ENCODE results near the gene GATD1. TPM values are rescaled to one million over a fixed set of nuclear protein-coding genes. Genes with fewer than 3 reads are reported as not detected.

The GATD1 gene
- total and polyA plus RNA-seq, 2 donors (not counting 1 experiment from before 2014, with no cell fraction given): 14.7 to 20.3 TPM

Other genes starting within 250 kb of the GATD1 start
- 46.7 and 58.5 TPM in 2 replicates for gene HRAS, start 241.9 kb downstream of the GATD1 start, total RNA-seq
- gene HRAS, start 241.9 kb downstream of the GATD1 start, polyA plus RNA-seq: 51.7 and 69.3 TPM in 2 replicates
- 0.77 and 1.3 TPM in 2 replicates for gene LRRC56, start 240.0 kb downstream of the GATD1 start, total RNA-seq
- gene LRRC56, start 240.0 kb downstream of the GATD1 start, polyA plus RNA-seq: 0.26 and 0.28 TPM in 2 replicates
- gene LMNTD2, start 216.7 kb downstream of the GATD1 start, total RNA-seq: 0.17 and 0.26 TPM in 2 replicates
- gene LMNTD2, start 216.7 kb downstream of the GATD1 start, polyA plus RNA-seq: 0.05 and 0.08 TPM in 2 replicates
- 1.5 and 2.8 TPM in 2 replicates for gene RASSF7, start 216.5 kb downstream of the GATD1 start, total RNA-seq
- 1.4 and 1.6 TPM in 2 replicates for gene RASSF7, start 216.5 kb downstream of the GATD1 start, polyA plus RNA-seq
- gene PHRF1, start 201.0 kb downstream of the GATD1 start, total RNA-seq: 16.8 and 18.7 TPM in 2 replicates
- gene PHRF1, start 201.0 kb downstream of the GATD1 start, polyA plus RNA-seq: 5.9 and 9.7 TPM in 2 replicates
- 9.1 and 11.3 TPM in 2 replicates for gene IRF7, start 161.5 kb downstream of the GATD1 start, total RNA-seq
- gene IRF7, start 161.5 kb downstream of the GATD1 start, polyA plus RNA-seq: 1.3 and 1.6 TPM in 2 replicates
- not detected in 2 replicates for gene CDHR5, start 152.5 kb downstream of the GATD1 start, total RNA-seq
- not detected in 2 replicates for gene CDHR5, start 152.5 kb downstream of the GATD1 start, polyA plus RNA-seq
- not detected in 2 replicates for gene SCT, start 150.3 kb downstream of the GATD1 start, total RNA-seq
- not detected in 2 replicates for gene SCT, start 150.3 kb downstream of the GATD1 start, polyA plus RNA-seq
- gene DRD4, start 140.2 kb downstream of the GATD1 start, total RNA-seq: 0.17 TPM in 1 of 2 replicates, not detected in the other
- not detected in 2 replicates for gene DRD4, start 140.2 kb downstream of the GATD1 start, polyA plus RNA-seq
- gene DEAF1, start 82.3 kb downstream of the GATD1 start, total RNA-seq: 28.2 and 38.3 TPM in 2 replicates
- gene DEAF1, start 82.3 kb downstream of the GATD1 start, polyA plus RNA-seq: 9.7 and 14.4 TPM in 2 replicates
- 7.4 and 10.6 TPM in 2 replicates for gene TMEM80, start 81.7 kb downstream of the GATD1 start, total RNA-seq
- gene TMEM80, start 81.7 kb downstream of the GATD1 start, polyA plus RNA-seq: 8.0 and 15.3 TPM in 2 replicates
- 24.1 and 54.2 TPM in 2 replicates for gene EPS8L2, start 71.3 kb downstream of the GATD1 start, total RNA-seq
- 17.0 and 18.4 TPM in 2 replicates for gene EPS8L2, start 71.3 kb downstream of the GATD1 start, polyA plus RNA-seq
- gene TALDO1, start 30.0 kb downstream of the GATD1 start, total RNA-seq: 99.4 and 150 TPM in 2 replicates
- 136 and 189 TPM in 2 replicates for gene TALDO1, start 30.0 kb downstream of the GATD1 start, polyA plus RNA-seq
- 0.26 and 1.3 TPM in 2 replicates for gene CEND1, start 12.6 kb upstream of the GATD1 start, total RNA-seq
- gene CEND1, start 12.6 kb upstream of the GATD1 start, polyA plus RNA-seq: 0.25 and 0.71 TPM in 2 replicates
- 8.0 and 9.9 TPM in 2 replicates for gene SLC25A22, start 20.8 kb upstream of the GATD1 start, total RNA-seq
- 10.4 and 19.9 TPM in 2 replicates for gene SLC25A22, start 20.8 kb upstream of the GATD1 start, polyA plus RNA-seq
- gene PIDD1, start 27.7 kb upstream of the GATD1 start, total RNA-seq: 7.4 and 14.2 TPM in 2 replicates
- 2.2 and 3.8 TPM in 2 replicates for gene PIDD1, start 27.7 kb upstream of the GATD1 start, polyA plus RNA-seq
- 282 and 294 TPM in 2 replicates for gene RPLP2, start 32.5 kb upstream of the GATD1 start, total RNA-seq
- 741 and 904 TPM in 2 replicates for gene RPLP2, start 32.5 kb upstream of the GATD1 start, polyA plus RNA-seq
- gene PNPLA2, start 41.4 kb upstream of the GATD1 start, total RNA-seq: 16.2 and 33.9 TPM in 2 replicates
- gene PNPLA2, start 41.4 kb upstream of the GATD1 start, polyA plus RNA-seq: 16.2 and 17.0 TPM in 2 replicates
- 0.66 and 1.0 TPM in 2 replicates for gene CRACR2B, start 50.4 kb upstream of the GATD1 start, total RNA-seq
- 0.11 and 0.82 TPM in 2 replicates for gene CRACR2B, start 50.4 kb upstream of the GATD1 start, polyA plus RNA-seq
- gene CD151, start 55.5 kb upstream of the GATD1 start, total RNA-seq: 408 and 547 TPM in 2 replicates
- 711 and 748 TPM in 2 replicates for gene CD151, start 55.5 kb upstream of the GATD1 start, polyA plus RNA-seq
- 106 and 196 TPM in 2 replicates for gene POLR2L, start 65.0 kb upstream of the GATD1 start, total RNA-seq
- gene POLR2L, start 65.0 kb upstream of the GATD1 start, polyA plus RNA-seq: 181 and 317 TPM in 2 replicates
- gene TSPAN4, start 65.4 kb upstream of the GATD1 start, total RNA-seq: 133 and 191 TPM in 2 replicates
- 102 and 133 TPM in 2 replicates for gene TSPAN4, start 65.4 kb upstream of the GATD1 start, polyA plus RNA-seq
- 49.6 and 54.3 TPM in 2 replicates for gene CHID1, start 133.3 kb upstream of the GATD1 start, total RNA-seq
- 59.9 and 68.4 TPM in 2 replicates for gene CHID1, start 133.3 kb upstream of the GATD1 start, polyA plus RNA-seq
- gene AP2A2, start 148.4 kb upstream of the GATD1 start, total RNA-seq: 19.8 and 21.6 TPM in 2 replicates
- 46.1 and 65.6 TPM in 2 replicates for gene AP2A2, start 148.4 kb upstream of the GATD1 start, polyA plus RNA-seq